ENCODE results near the gene CARD11. TPM values are rescaled to one million over a fixed set of nuclear protein-coding genes. Genes with fewer than 3 reads are reported as not detected.

Gene CARD11
- total RNA-seq (ENCODE audit: low replicate concordance), result under 0.01 and 0.08 TPM in 2 replicates

- peak within 1 kb of the TSS; percentile 25 for H3K4me3 ChIP-seq (ENCODE audit: low read depth, low read length)
- TF ChIP-seq CTCF (IDR thresholded peaks at IDR 0.05; ENCODE audit: insufficient read depth, low read length), result no peak
- DNase-seq (ENCODE audit: low read depth), result no peak
Measured at GRCh38 chr7:3043544-3044371, at the start of gene CARD11. Gene CARD11, minus strand, starts transcription at chr7:3043867. Its CDS starts 85,361 bp downstream, at chr7:2958506.

- no peak overlapping the region for H3K4me3 ChIP-seq (ENCODE audit: low read depth, low read length)
- no peak for DNase-seq (ENCODE audit: low read depth)
- TF ChIP-seq CTCF (IDR thresholded peaks at IDR 0.05; ENCODE audit: insufficient read depth, low read length), result no peak
Measured at GRCh38 chr7:3092468-3092867, 48.8 kb upstream of the CARD11 start.

GRCh38 chr7:3091631-3092030 lies 48.0 kb upstream of the CARD11 start:
- DNase-seq (ENCODE audit: low read depth), result no peak
- no peak for TF ChIP-seq CTCF (IDR thresholded peaks at IDR 0.05; ENCODE audit: insufficient read depth, low read length)

GRCh38 chr7:3089493-3089892 lies 45.8 kb upstream of the CARD11 start:
- no peak for DNase-seq (ENCODE audit: low read depth)
- H3K4me3 ChIP-seq (ENCODE audit: low read depth, low read length), result no peak overlapping the region
- peak; percentile 37 for TF ChIP-seq CTCF (IDR thresholded peaks at IDR 0.05; ENCODE audit: insufficient read depth, low read length)

More at GRCh38 chr7:3091631-3092030, 48.0 kb upstream of the CARD11 start:
- H3K4me3 ChIP-seq (ENCODE audit: low read depth, low read length), result no peak overlapping the region

GRCh38 chr7:3087243-3087755 lies 43.6 kb upstream of the CARD11 start:
- no peak for TF ChIP-seq CTCF (IDR thresholded peaks at IDR 0.05; ENCODE audit: insufficient read depth, low read length)
- no peak for DNase-seq (ENCODE audit: low read depth)
- no peak overlapping the region for H3K4me3 ChIP-seq (ENCODE audit: low read depth, low read length)

GRCh38 chr7:3083350-3083749 lies 39.7 kb upstream of the CARD11 start:
- no peak for TF ChIP-seq CTCF (IDR thresholded peaks at IDR 0.05; ENCODE audit: insufficient read depth, low read length)
- no peak for DNase-seq (ENCODE audit: low read depth)
- no peak overlapping the region for H3K4me3 ChIP-seq (ENCODE audit: low read depth, low read length)
